ENCODE measurements around the gene C1orf159.

C1orf159 gene

DNA sequence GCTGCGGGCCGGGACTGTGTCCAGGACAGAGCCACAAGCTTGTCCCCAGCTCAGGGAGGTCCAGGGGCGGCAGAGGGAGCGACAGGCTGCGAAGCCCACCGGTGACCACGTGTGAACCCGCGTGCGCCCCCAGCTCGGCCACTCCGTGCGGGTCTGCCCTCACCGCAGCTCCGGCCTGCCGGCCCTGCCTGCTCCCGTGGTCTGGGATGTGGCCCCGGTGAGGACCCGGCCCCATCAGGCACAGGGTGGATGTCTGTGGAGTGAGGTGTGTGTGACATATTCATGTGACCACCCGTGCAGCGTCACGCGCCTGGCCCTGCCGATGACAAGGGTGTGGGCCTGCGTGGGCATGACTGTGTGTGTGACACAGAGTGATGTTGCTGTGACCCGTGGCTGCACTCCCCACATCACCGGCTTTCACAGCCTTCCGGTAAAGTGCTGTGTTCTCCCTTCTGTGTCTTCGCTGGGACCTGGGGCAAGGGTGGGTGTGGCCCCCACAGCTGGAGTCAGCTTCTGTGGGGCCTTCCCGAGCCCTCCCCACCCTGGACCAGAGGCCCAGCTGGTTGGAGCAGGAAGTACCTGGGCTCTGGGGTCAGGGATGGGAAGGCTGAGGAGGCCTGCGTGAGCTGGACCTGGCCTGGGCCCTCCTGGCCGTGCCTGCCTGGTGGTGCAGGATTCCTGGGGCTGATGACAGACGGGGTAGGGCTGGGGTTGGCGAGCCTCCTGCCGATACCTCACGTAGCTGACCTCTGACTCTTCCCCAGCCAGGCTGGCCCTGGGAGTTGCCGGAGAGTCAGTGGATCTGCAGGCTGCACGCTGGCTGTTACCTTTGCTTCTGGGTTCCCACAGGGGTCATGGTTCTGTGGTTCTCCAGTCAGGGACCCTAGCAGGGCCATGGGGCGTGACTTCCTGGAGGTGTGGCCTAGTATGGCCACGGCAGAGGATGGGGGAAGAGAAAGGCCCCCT, 45.9 kb downstream of the C1orf159 start:
- Histone ChIP-seq H3K27ac (ENCODE audit: extremely low read depth, low read depth, low read length) (no peak overlapping the region; the same call in 1 of the 2 replicates), H3K4me3 (ENCODE audit: low read depth, low read length) (peak overlapping the region; percentile 34), H3K36me3 (ENCODE audit: control insufficient read depth in 2 of 2, insufficient read depth in 1 of 2, low read length in 2 of 2) (no peaks in the 10 kb centered on the region), H3K9me3 (ENCODE audit: control insufficient read depth, insufficient read depth, low read depth, low read length) (no peaks in the 10 kb centered on the region), H3K4me1 (ENCODE audit: control insufficient read depth, insufficient read depth, low read length) (no peaks in the 10 kb centered on the region)
- POLR2A ChIA-PET, result interaction anchor here (0.6 to 1.7 kb wide), 3 partner anchors 10 to 52 kb away, joined by 3 to 8 read pairs (median 5); no protein-coding TSS in a partner anchor
- CTCF ChIA-PET, result interaction anchor here (0.6 to 1.0 kb wide), 2 partner anchors 11 to 57 kb away, joined by 3 read pairs; no protein-coding TSS in a partner anchor
- peak; percentile 86 for TF ChIP-seq SCRT2 (tag by site-specific recombination; IDR thresholded peaks at IDR 0.05)
- no peak for TF ChIP-seq ZNF350 (tag by site-specific recombination; IDR thresholded peaks at IDR 0.05)
- TF ChIP-seq ZFHX2 (tag by site-specific recombination; conservative IDR thresholded peaks at IDR 0.05), result peak; percentile 22; the same call in 1 of the 2 replicates
- peak; percentile 36; the same call in 1 of the 2 replicates for TF ChIP-seq ZNF335 (tag by site-specific recombination; conservative IDR thresholded peaks at IDR 0.05)
- TF ChIP-seq ZNF16 (tag by site-specific recombination; IDR thresholded peaks at IDR 0.05; ENCODE audit: low read depth), result no peak
- 0 out of 2 replicates have a peak, but pooled peaks have one; percentile 0 for TF ChIP-seq EGR2 (tag by site-specific recombination; IDR thresholded peaks at IDR 0.05; ENCODE audit: low read depth)
- peak; percentile 72 for TF ChIP-seq KLF1 (tag by site-specific recombination; IDR thresholded peaks at IDR 0.05)
- TF ChIP-seq KLF9 (tag by site-specific recombination; IDR thresholded peaks at IDR 0.05; ENCODE audit: low read depth), result peak; percentile 56; the same call in 1 of the 2 replicates

DNA sequence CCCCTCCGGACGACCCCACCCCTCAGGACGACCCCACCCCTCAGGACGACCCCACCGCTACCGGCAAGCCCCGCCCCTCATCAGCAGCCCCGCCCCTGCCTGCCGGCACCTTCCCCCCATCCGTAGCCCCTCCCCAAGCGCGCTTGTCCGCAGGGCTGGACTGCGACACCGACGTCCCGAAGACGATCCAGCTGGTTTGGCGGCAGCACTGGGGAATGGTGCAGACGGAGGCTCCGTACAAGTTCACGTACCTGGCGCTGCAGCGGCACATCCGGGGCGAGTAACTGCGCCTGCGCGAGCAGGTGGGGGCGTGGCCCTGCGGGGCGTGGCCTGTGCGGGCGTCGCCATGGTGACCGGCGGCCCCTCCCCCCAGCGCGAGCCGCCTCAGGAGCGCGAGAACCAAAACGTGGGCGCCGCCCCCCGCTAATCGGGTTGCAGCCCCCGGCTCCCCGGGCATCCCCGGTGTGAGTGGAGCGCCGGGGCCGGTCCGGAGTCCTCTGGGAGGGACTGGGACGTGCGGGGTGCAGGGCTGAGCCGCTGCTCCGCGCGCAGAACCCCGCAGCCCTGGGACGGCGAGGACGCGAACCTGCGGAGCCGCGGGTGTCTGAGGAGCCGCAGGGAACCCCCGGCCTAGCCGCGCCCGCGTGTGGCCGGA, 46.7 kb downstream of the C1orf159 start:
- H3K4me1 ChIP-seq (ENCODE audit: control insufficient read depth, insufficient read depth, low read length), result no peaks in the 10 kb centered on the region
- no peaks in the 10 kb centered on the region for H3K36me3 ChIP-seq (ENCODE audit: control insufficient read depth in 2 of 2, insufficient read depth in 1 of 2, low read length in 2 of 2)
- H3K27ac ChIP-seq (ENCODE audit: extremely low read depth, low read depth, low read length), result no peak overlapping the region; the same call in 1 of the 2 replicates
- ChIA-PET POLR2A (interaction anchor here (0.6 to 1.7 kb wide), 3 partner anchors 10 to 51 kb away, joined by 3 to 8 read pairs (median 5); no protein-coding TSS in a partner anchor), CTCF (interaction anchor here (1.0 to 1.2 kb wide), 2 partner anchors 10 to 53 kb away, joined by 3 read pairs; no protein-coding TSS in a partner anchor)
- peak overlapping the region; percentile 69 for H3K4me3 ChIP-seq (ENCODE audit: low read depth, low read length)
- no peaks in the 10 kb centered on the region for H3K9me3 ChIP-seq (ENCODE audit: control insufficient read depth, insufficient read depth, low read depth, low read length)
- TF ChIP-seq, protein P1, sequence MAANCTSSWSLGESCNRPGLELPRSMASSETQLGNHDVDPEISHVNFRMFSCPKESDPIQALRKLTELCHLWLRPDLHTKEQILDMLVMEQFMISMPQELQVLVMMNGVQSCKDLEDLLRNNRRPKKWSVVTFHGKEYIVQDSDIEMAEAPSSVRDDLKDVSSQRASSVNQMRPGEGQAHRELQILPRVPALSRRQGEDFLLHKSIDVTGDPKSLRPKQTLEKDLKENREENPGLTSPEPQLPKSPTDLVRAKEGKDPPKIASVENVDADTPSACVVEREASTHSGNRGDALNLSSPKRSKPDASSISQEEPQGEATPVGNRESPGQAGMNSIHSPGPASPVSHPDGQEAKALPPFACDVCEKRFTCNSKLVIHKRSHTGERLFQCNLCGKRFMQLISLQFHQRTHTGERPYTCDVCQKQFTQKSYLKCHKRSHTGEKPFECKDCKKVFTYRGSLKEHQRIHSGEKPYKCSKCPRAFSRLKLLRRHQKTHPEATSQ (tag by site-specific recombination; IDR thresholded peaks at IDR 0.05), result no peak
- TF ChIP-seq, protein P2, sequence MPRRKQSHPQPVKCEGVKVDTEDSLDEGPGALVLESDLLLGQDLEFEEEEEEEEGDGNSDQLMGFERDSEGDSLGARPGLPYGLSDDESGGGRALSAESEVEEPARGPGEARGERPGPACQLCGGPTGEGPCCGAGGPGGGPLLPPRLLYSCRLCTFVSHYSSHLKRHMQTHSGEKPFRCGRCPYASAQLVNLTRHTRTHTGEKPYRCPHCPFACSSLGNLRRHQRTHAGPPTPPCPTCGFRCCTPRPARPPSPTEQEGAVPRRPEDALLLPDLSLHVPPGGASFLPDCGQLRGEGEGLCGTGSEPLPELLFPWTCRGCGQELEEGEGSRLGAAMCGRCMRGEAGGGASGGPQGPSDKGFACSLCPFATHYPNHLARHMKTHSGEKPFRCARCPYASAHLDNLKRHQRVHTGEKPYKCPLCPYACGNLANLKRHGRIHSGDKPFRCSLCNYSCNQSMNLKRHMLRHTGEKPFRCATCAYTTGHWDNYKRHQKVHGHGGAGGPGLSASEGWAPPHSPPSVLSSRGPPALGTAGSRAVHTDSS (tag by site-specific recombination; IDR thresholded peaks at IDR 0.05), result no peak
- TF ChIP-seq, protein P3, sequence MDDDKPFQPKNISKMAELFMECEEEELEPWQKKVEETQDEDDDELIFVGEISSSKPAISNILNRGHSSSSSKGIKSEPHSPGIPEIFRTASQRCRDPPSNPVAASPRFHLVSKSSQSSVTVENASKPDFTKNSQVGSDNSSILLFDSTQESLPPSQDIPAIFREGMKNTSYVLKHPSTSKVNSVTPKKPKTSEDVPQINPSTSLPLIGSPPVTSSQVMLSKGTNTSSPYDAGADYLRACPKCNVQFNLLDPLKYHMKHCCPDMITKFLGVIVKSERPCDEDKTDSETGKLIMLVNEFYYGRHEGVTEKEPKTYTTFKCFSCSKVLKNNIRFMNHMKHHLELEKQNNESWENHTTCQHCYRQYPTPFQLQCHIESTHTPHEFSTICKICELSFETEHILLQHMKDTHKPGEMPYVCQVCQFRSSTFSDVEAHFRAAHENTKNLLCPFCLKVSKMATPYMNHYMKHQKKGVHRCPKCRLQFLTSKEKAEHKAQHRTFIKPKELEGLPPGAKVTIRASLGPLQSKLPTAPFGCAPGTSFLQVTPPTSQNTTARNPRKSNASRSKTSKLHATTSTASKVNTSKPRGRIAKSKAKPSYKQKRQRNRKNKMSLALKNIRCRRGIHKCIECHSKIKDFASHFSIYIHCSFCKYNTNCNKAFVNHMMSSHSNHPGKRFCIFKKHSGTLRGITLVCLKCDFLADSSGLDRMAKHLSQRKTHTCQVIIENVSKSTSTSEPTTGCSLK (tag by site-specific recombination; IDR thresholded peaks at IDR 0.05), result no peak
- TF ChIP-seq, protein P4, sequence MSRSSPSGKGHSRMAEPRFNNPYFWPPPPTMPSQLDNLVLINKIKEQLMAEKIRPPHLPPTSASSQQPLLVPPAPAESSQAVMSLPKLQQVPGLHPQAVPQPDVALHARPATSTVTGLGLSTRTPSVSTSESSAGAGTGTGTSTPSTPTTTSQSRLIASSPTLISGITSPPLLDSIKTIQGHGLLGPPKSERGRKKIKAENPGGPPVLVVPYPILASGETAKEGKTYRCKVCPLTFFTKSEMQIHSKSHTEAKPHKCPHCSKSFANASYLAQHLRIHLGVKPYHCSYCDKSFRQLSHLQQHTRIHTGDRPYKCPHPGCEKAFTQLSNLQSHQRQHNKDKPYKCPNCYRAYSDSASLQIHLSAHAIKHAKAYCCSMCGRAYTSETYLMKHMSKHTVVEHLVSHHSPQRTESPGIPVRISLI (tag by site-specific recombination; IDR thresholded peaks at IDR 0.05), result no peak
- TF ChIP-seq ZNF132 (tag by site-specific recombination; IDR thresholded peaks at IDR 0.05; ENCODE audit: borderline replicate concordance), result no peak
- no peak for TF ChIP-seq REST (tag by site-specific recombination; IDR thresholded peaks at IDR 0.05)
- 0 out of 2 replicates have a peak, but pooled peaks have one; percentile 30 for TF ChIP-seq PBX3 (CRISPR knock-in tag; IDR thresholded peaks at IDR 0.05)
- 0 out of 2 replicates have a peak, but pooled peaks have one; percentile 41 for TF ChIP-seq GLIS2 (tag by site-specific recombination; IDR thresholded peaks at IDR 0.05)
- TF ChIP-seq ZNF561 (tag by site-specific recombination; IDR thresholded peaks at IDR 0.05; ENCODE audit: borderline replicate concordance), result 0 out of 2 replicates have a peak, but pooled peaks have one; percentile 33
- no peak for TF ChIP-seq ZNF530 (tag by site-specific recombination; IDR thresholded peaks at IDR 0.05; ENCODE audit: low read depth)
